CD4-positive, alpha-beta memory T cell (primary cell): ENCODE results near the gene WIF1. TPM values are rescaled to one million over a fixed set of nuclear protein-coding genes. Genes with fewer than 3 reads are reported as not detected.

Experiments used
- CTCF ChIA-PET: fragments of 350-600 bp; sonication (Branson Sonifier 250); formaldehyde crosslinking; loops from one replicate; lab custom pipeline; 2021; ENCODE audit warnings: inconsistent platforms; ENCODE audit not compliant: partially characterized antibody; lab: Charles Lee
- POLR2A ChIA-PET: fragments of 350-600 bp; sonication (Branson Sonifier 250); formaldehyde crosslinking; loops from one replicate; lab custom pipeline; 2021; ENCODE audit not compliant: partially characterized antibody; lab: Charles Lee
- DNase-seq, 5 donors: peaks; one replicate each; pipeline versions ENCODE4 v3.0.0 to v3.0.0-alpha.2; 2020 to 2022; ENCODE audit warnings: mixed read lengths in 1 of 5
- H3K27ac ChIP-seq: one replicate; pipeline ENCODE4 v1.7.0; 2013; ENCODE audit warnings: low read depth, low read length
- H3K27me3 ChIP-seq: 2 replicates; pipeline ENCODE4 v1.7.0; 2013; ENCODE audit warnings: mild to moderate bottlenecking, low read length, moderate library complexity; ENCODE audit not compliant: insufficient read depth
- H3K36me3 ChIP-seq: 2 replicates; pipeline ENCODE4 v1.7.0; 2013; ENCODE audit warnings: mild to moderate bottlenecking, low read length, moderate library complexity; ENCODE audit not compliant: insufficient read depth
- H3K4me1 ChIP-seq: 2 replicates; pipeline ENCODE4 v1.7.0; 2013; ENCODE audit warnings: mild to moderate bottlenecking, low read length, moderate library complexity; ENCODE audit not compliant: insufficient read depth
- H3K4me3 ChIP-seq, 2 donors: one replicate each; pipeline ENCODE4 v1.7.0; 2013; ENCODE audit warnings: low read length in 2 of 2, mild to moderate bottlenecking in 1 of 2
- H3K9me3 ChIP-seq, 2 donors: one replicate each; pipeline ENCODE4 v1.7.0; 2013; ENCODE audit warnings: low read length in 2 of 2, control low read depth in 1 of 2; ENCODE audit not compliant: control insufficient read depth in 1 of 2
- H3K27ac Mint-ChIP-seq, 7 donors: one replicate each; pipeline ENCODE4 v1.8.0; 2020 to 2021; ENCODE audit warnings: mixed read lengths in 7 of 7, mild to moderate bottlenecking in 6 of 7, inconsistent platforms in 3 of 7, moderate library complexity in 3 of 7
- H3K27me3 Mint-ChIP-seq, 2 donors: one replicate each; pipeline ENCODE4 v1.8.0; 2020 to 2021; ENCODE audit warnings: mixed read lengths in 2 of 2
- H3K36me3 Mint-ChIP-seq, 2 donors: one replicate each; pipeline ENCODE4 v1.8.0; 2020 to 2021; ENCODE audit warnings: mixed read lengths in 2 of 2, inconsistent platforms in 1 of 2, mild to moderate bottlenecking in 1 of 2
- H3K4me1 Mint-ChIP-seq, 4 donors: one replicate each; pipeline ENCODE4 v1.8.0; 2020 to 2021; ENCODE audit warnings: mixed read lengths in 4 of 4, mild to moderate bottlenecking in 1 of 4
- H3K4me3 Mint-ChIP-seq, 8 donors: one replicate each; pipeline ENCODE4 v1.8.0; 2020 to 2021; ENCODE audit warnings: mixed read lengths in 8 of 8, mild to moderate bottlenecking in 7 of 8, moderate library complexity in 6 of 8, inconsistent platforms in 3 of 8
- H3K9me3 Mint-ChIP-seq, 8 donors: one replicate each; pipeline ENCODE4 v1.8.0; 2020 to 2021; ENCODE audit warnings: mixed read lengths in 8 of 8, mild to moderate bottlenecking in 5 of 8, inconsistent platforms in 3 of 8, moderate library complexity in 1 of 8
- intact Hi-C: fragments of 100-400 bp; cut with micrococcal nuclease; formaldehyde crosslinking; loops from one replicate; pipeline ENCODE4 v1.15.1; 2023
- polyA plus RNA-seq, 2 donors: library from polyadenylated mRNA; unstranded; fragments of 300-500 nt; fragmentation: Illumina TruSeq; gene quantifications; one replicate each; pipeline ENCODE4 v1.2.3, GENCODE V29; 2021
- total RNA-seq, 2 experiments: library from RNA; stranded (reverse); gene quantifications; one replicate each; pipeline ENCODE4 v1.2.3, GENCODE V29; 2021

WIF1 gene
- total and polyA plus RNA-seq, 4 experiments from 2014 or later = not detected

DNA sequence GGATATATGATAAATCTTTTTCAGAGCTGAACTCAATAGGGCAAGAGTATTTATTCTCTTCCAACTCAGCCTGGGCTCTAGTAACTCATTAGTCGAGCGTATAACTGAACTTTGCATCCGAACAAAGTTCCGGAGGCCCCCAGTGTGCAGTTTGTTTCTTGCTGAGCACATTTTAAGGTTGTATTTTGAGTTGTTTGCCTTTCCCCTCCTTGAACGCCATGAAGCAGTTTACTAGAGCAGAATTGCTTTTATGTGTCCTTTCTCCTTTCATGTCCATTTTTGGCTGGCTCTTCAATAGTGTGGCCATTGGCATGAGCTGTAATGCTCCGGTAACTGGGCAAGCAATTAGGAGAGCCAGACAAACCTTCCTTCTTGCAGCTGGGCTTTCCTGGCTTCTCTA, 105.3 kb downstream of the WIF1 start:
- Mint-ChIP-seq H3K27me3 (peaks cover 9 to 17% of the 10 kb centered on the region in 2 donors), H3K9me3 (peaks cover 0 to 5% (median 0%) of the 10 kb centered on the region in 8 donors), H3K4me1 (no peaks in the 10 kb centered on the region), H3K27ac (no peak overlapping the region), H3K4me3 (no peak overlapping the region), H3K36me3 (no peaks in the 10 kb centered on the region)
- H3K4me1 ChIP-seq = no peaks in the 10 kb centered on the region
- ChIA-PET POLR2A (no interaction called here), CTCF (no interaction called here)
- H3K27ac ChIP-seq = no peak overlapping the region
- H3K4me3 ChIP-seq = no peak overlapping the region
- no peaks in the 10 kb centered on the region for H3K9me3 ChIP-seq
- intact Hi-C loops = no loop called here
- no peaks in the 10 kb centered on the region for H3K27me3 ChIP-seq
- no peaks in the 10 kb centered on the region for H3K36me3 ChIP-seq
- no peak for DNase-seq

- H3K36me3 Mint-ChIP-seq = no peaks in the 10 kb centered on the region
- POLR2A ChIA-PET = no interaction called here
Observed at GRCh38 chr12:65014504-65015271, 106.4 kb downstream of the WIF1 start.

GRCh38 chr12:65010437-65010836, 110.7 kb downstream of the WIF1 start:
- no peaks in the 10 kb centered on the region for H3K9me3 ChIP-seq
- POLR2A ChIA-PET = no interaction called here
- no peak overlapping the region for H3K4me3 Mint-ChIP-seq

More at GRCh38 chr12:65014504-65015271, 106.4 kb downstream of the WIF1 start:
- intact Hi-C loops = no loop called here
- no peak for DNase-seq
- peaks cover 9 to 14% of the 10 kb centered on the region in 2 donors for H3K27me3 Mint-ChIP-seq
- no peaks in the 10 kb centered on the region for H3K9me3 ChIP-seq
- peaks cover 0 to 5% (median 0%) of the 10 kb centered on the region in 8 donors for H3K9me3 Mint-ChIP-seq
- no peaks in the 10 kb centered on the region for H3K27me3 ChIP-seq
- no peak overlapping the region for H3K27ac Mint-ChIP-seq
- CTCF ChIA-PET = no interaction called here
- no peak overlapping the region for H3K27ac ChIP-seq
- no peak overlapping the region for H3K4me3 ChIP-seq
- no peak overlapping the region for H3K4me3 Mint-ChIP-seq
- H3K4me1 ChIP-seq = no peaks in the 10 kb centered on the region
- H3K4me1 Mint-ChIP-seq = no peaks in the 10 kb centered on the region
- H3K36me3 ChIP-seq = no peaks in the 10 kb centered on the region

GRCh38 chr12:65005716-65006115, 115.4 kb downstream of the WIF1 start:
- Mint-ChIP-seq H3K36me3 (no peaks in the 10 kb centered on the region), H3K27me3 (peaks cover 0 to 8% of the 10 kb centered on the region in 2 donors), H3K4me1 (no peaks in the 10 kb centered on the region), H3K4me3 (no peak overlapping the region), H3K27ac (no peak overlapping the region), H3K9me3 (peaks cover 0 to 6% (median 1%) of the 10 kb centered on the region in 8 donors)
- Histone ChIP-seq H3K27me3 (no peaks in the 10 kb centered on the region), H3K36me3 (no peaks in the 10 kb centered on the region), H3K9me3 (no peaks in the 10 kb centered on the region), H3K4me3 (no peak overlapping the region), H3K4me1 (no peaks in the 10 kb centered on the region), H3K27ac (no peak overlapping the region)
- POLR2A ChIA-PET = no interaction called here
- intact Hi-C loops = no loop called here
- CTCF ChIA-PET = no interaction called here
- DNase-seq = no peak

More at GRCh38 chr12:65010437-65010836, 110.7 kb downstream of the WIF1 start:
- H3K9me3 Mint-ChIP-seq = peaks cover 0 to 5% (median 0%) of the 10 kb centered on the region in 8 donors
- H3K36me3 Mint-ChIP-seq = no peaks in the 10 kb centered on the region
- Histone ChIP-seq H3K27me3 (no peaks in the 10 kb centered on the region), H3K4me1 (no peaks in the 10 kb centered on the region), H3K4me3 (no peak overlapping the region), H3K27ac (no peak overlapping the region), H3K36me3 (no peaks in the 10 kb centered on the region)
- CTCF ChIA-PET = no interaction called here
- H3K27ac Mint-ChIP-seq = no peak overlapping the region
- DNase-seq = no peak
- peaks cover 7 to 8% of the 10 kb centered on the region in 2 donors for H3K27me3 Mint-ChIP-seq
- intact Hi-C loops = no loop called here
- H3K4me1 Mint-ChIP-seq = no peaks in the 10 kb centered on the region

- H3K9me3 Mint-ChIP-seq = peaks cover 0 to 6% (median 1%) of the 10 kb centered on the region in 8 donors
- Histone ChIP-seq H3K36me3 (no peaks in the 10 kb centered on the region), H3K4me3 (no peak overlapping the region), H3K27ac (no peak overlapping the region), H3K9me3 (no peaks in the 10 kb centered on the region), H3K27me3 (peaks cover 5% of the 10 kb centered on the region), H3K4me1 (no peaks in the 10 kb centered on the region)
- peaks cover 2 to 8% of the 10 kb centered on the region in 2 donors for H3K27me3 Mint-ChIP-seq
- ChIA-PET POLR2A (no interaction called here), CTCF (no interaction called here)
- DNase-seq = no peak
- H3K36me3 Mint-ChIP-seq = no peaks in the 10 kb centered on the region
- H3K4me3 Mint-ChIP-seq = no peak overlapping the region
- H3K27ac Mint-ChIP-seq = no peak overlapping the region
- H3K4me1 Mint-ChIP-seq = no peaks in the 10 kb centered on the region
- intact Hi-C loops = no loop called here
Observed at GRCh38 chr12:65004270-65004669, 116.8 kb downstream of the WIF1 start.

Other genes starting within 250 kb of the WIF1 start
- 10 to 100 TPM; 50.0 to 52.6 TPM for gene LEMD3, start 48.3 kb upstream of the WIF1 start, total RNA-seq
- gene LEMD3, start 48.3 kb upstream of the WIF1 start, polyA plus RNA-seq = 10 to 100 TPM; 25.0 to 25.6 TPM
- gene MSRB3, start 157.4 kb upstream of the WIF1 start, total RNA-seq = not detected
- gene MSRB3, start 157.4 kb upstream of the WIF1 start, polyA plus RNA-seq = not detected